WTC11 (cell line): Measurements from ENCODE around the gene SGCG.

Experiments used
- CTCF ChIP-seq: fragments of 200-600 bp; IDR thresholded peaks from 2 replicates; pipeline ENCODE4 v1.8.0; 2022; ENCODE audit warnings: antibody characterized with exemption
- ESRRA ChIP-seq: sonication (generic); formaldehyde crosslinking; IDR thresholded peaks from 2 replicates; pipeline ENCODE4 v1.8.1; 2022; ENCODE audit warnings: mild to moderate bottlenecking, missing genetic modification reagents, borderline replicate concordance
- FOXK1 ChIP-seq: sonication (generic); formaldehyde crosslinking; IDR thresholded peaks from 2 replicates; pipeline ENCODE4 v1.8.0; 2022; ENCODE audit warnings: mild to moderate bottlenecking, moderate library complexity, missing genetic modification reagents
- JUN ChIP-seq: sonication (generic); formaldehyde crosslinking; IDR thresholded peaks from 2 replicates; pipeline ENCODE4 v1.8.0; 2023; ENCODE audit warnings: mild to moderate bottlenecking, missing genetic modification reagents
- MAX ChIP-seq: sonication (generic); formaldehyde crosslinking; IDR thresholded peaks from 2 replicates; pipeline ENCODE4 v1.8.0; 2022; ENCODE audit warnings: mild to moderate bottlenecking, missing genetic modification reagents
- OVOL2 ChIP-seq: fragments of 250-450 bp; sonication (Bioruptor Pico); IDR thresholded peaks from 2 replicates; pipeline ENCODE4 v1.9.0; 2021; ENCODE audit warnings: mild to moderate bottlenecking, borderline replicate concordance
- SOX15 ChIP-seq: fragments of 250-450 bp; sonication (Bioruptor Pico); IDR thresholded peaks from 2 replicates; pipeline ENCODE4 v1.9.0; 2021; ENCODE audit warnings: mild to moderate bottlenecking

- TF ChIP-seq CTCF (no peak), FOXK1 (CRISPR knock-in tag) (no peak), MAX (CRISPR knock-in tag) (no peak), JUN (no peak), OVOL2 (no peak), SOX15 (CRISPR knock-in tag) (no peak), ESRRA (CRISPR knock-in tag) (no peak)
Observed at GRCh38 chr13:23212671-23213070, 31.9 kb downstream of the SGCG start.
